NCI-H187 treated with DMSO at 0.1 percent for 48 hours (cell line): ENCODE results near the gene ZNF747.
A peak's percentile ranks its signal among the peaks of the same experiment; 100 is the strongest.
"Not testable (repeated sequence)": the region's sequence is repeated elsewhere in the genome, so short reads cannot be mapped to it uniquely, and the experiment has no call there.

ENCODE experiments used
- DNase-seq: peaks from one replicate; lab custom pipeline; 2025; lab: John Stamatoyannopoulos, UW

The ZNF747 gene

GRCh38 chr16:30533748-30534367, 800 bp downstream of the ZNF747 start:
- no peak for DNase-seq

GRCh38 chr16:30533146-30533522, 1.5 kb downstream of the ZNF747 start:
- no peak for DNase-seq

GRCh38 chr16:30532285-30533145, 2.1 kb downstream of the ZNF747 start:
- no peak for DNase-seq

GRCh38 chr16:30530163-30531037, 4.3 kb downstream of the ZNF747 start:
- DNase-seq: no peak

GRCh38 chr16:30528799-30529457, 5.7 kb downstream of the ZNF747 start:
- DNase-seq: no peak

GRCh38 chr16:30527635-30528178, 7.0 kb downstream of the ZNF747 start:
- no peak for DNase-seq

GRCh38 chr16:30526823-30527634, 7.6 kb downstream of the ZNF747 start:
- peak; percentile 64 for DNase-seq

- DNase-seq: no peak
These were observed 8.4 kb downstream of the ZNF747 start, which contains the start of gene ZNF768 for GRCh38 chr16:30526137-30526822. Gene ZNF768 (minus strand): TSS chr16:30526566. CDS start chr16:30526413, 153 bp downstream.

- DNase-seq: no peak
These were observed 8.9 kb downstream of the ZNF747 start for GRCh38 chr16:30525844-30526136.

- DNase-seq: no peak
These were observed 9.8 kb downstream of the ZNF747 start for GRCh38 chr16:30524575-30525568.

GRCh38 chr16:30523768-30524574, 10.7 kb downstream of the ZNF747 start:
- DNase-seq: no peak

- DNase-seq: not testable (repeated sequence)
These were observed 11.8 kb downstream of the ZNF747 start for GRCh38 chr16:30522702-30523463.

- DNase-seq: no peak
These were observed 12.6 kb downstream of the ZNF747 start for GRCh38 chr16:30521873-30522641.

GRCh38 chr16:30521476-30521872, 13.2 kb downstream of the ZNF747 start:
- DNase-seq: no peak

- no peak for DNase-seq
These were observed 15.3 kb downstream of the ZNF747 start for GRCh38 chr16:30519120-30520049.

GRCh38 chr16:30518552-30518951, 16.1 kb downstream of the ZNF747 start:
- no peak for DNase-seq
